B cell (primary cell): Measurements from ENCODE around the gene RASSF8. TPM values are rescaled to one million over a fixed set of nuclear protein-coding genes. Genes with fewer than 3 reads are reported as not detected.

Experiments
- ATAC-seq: fragments of 200-7000 bp; cut with Tn5 transposase; one replicate; pipeline ENCODE4 v1.10.0; 2021; ENCODE audit warnings: low read depth, mild to moderate bottlenecking, moderate number of reproducible peaks, moderate library complexity
- CTCF ChIA-PET: fragments of 350-600 bp; sonication (Branson Sonifier 250); formaldehyde crosslinking; loops from one replicate; lab custom pipeline; 2021; ENCODE audit warnings: antibody characterized with exemption, inconsistent platforms; lab: Charles Lee
- POLR2A ChIA-PET: fragments of 350-600 bp; sonication (Branson Sonifier 250); formaldehyde crosslinking; loops from one replicate; lab custom pipeline; 2021; ENCODE audit warnings: antibody characterized with exemption; lab: Charles Lee
- DNase-seq: peaks from one replicate; pipeline ENCODE4 v3.0.0; 2013
- H2AFZ ChIP-seq: 2 replicates; pipeline ENCODE4 v1.6.1; 2012; ENCODE audit warnings: mild to moderate bottlenecking, low read depth, low read length; ENCODE audit not compliant: insufficient read depth, poor library complexity, severe bottlenecking
- H3K27ac ChIP-seq, 2 donors: 1 replicate in 1 of 2; 2 replicates in 1 of 2; pipeline ENCODE4 v1.5.1; 2012 to 2013; ENCODE audit warnings: low read length in 2 of 2, mild to moderate bottlenecking in 2 of 2, moderate library complexity in 1 of 2
- H3K27me3 ChIP-seq, 4 experiments: fragments of 200-600 bp in 1 of 4; sonication (generic) in 1 of 4; replicated peaks in 1 of 4; 1 replicate in 2 of 4; 2 replicates in 2 of 4; pipeline versions ENCODE4 v1.6.1 to v1.7.0; 2013 to 2016; ENCODE audit warnings: low read length in 3 of 4, mild to moderate bottlenecking in 2 of 4, mixed read lengths in 1 of 4, moderate library complexity in 1 of 4; ENCODE audit not compliant: insufficient read depth in 4 of 4, control insufficient read depth in 3 of 4; ENCODE audit errors: control extremely low read depth in 1 of 4
- H3K36me3 ChIP-seq, 2 experiments: replicated peaks in 1 of 2; 1 replicate in 1 of 2; 2 replicates in 1 of 2; pipeline versions ENCODE4 v1.6.1 to v1.7.1; 2013; ENCODE audit warnings: low read length in 1 of 2; ENCODE audit not compliant: insufficient read depth in 2 of 2, control insufficient read depth in 1 of 2; ENCODE audit errors: control extremely low read depth in 1 of 2, extremely low read depth in 1 of 2
- H3K4me1 ChIP-seq, 2 donors: fragments of 200-600 bp in 1 of 2; sonication (generic) in 1 of 2; 1 replicate in 1 of 2; 2 replicates in 1 of 2; pipeline versions ENCODE4 v1.5.1 to v1.6.1; 2013 to 2017; ENCODE audit warnings: low read length in 2 of 2; ENCODE audit not compliant: control insufficient read depth in 2 of 2, insufficient read depth in 2 of 2
- H3K4me2 ChIP-seq: replicated peaks from 2 replicates; pipeline ENCODE3; 2012; ENCODE audit warnings: mild to moderate bottlenecking, low read depth, low read length; ENCODE audit not compliant: poor library complexity, severe bottlenecking
- H3K4me3 ChIP-seq, 5 experiments: fragments of 200-600 bp in 1 of 5; sonication (generic) in 1 of 5; 1 replicate in 3 of 5; 2 replicates in 2 of 5; pipeline versions ENCODE4 v1.5.1 to v1.7.0; 2011 to 2016; ENCODE audit warnings: low read length in 4 of 5, mild to moderate bottlenecking in 4 of 5, low read depth in 2 of 5, control low read depth in 1 of 5, moderate library complexity in 1 of 5; ENCODE audit not compliant: insufficient read depth in 1 of 5; ENCODE audit errors: control extremely low read depth in 1 of 5, extremely low read depth in 1 of 5
- H3K79me2 ChIP-seq: fragments of 200-600 bp; sonication (generic); one replicate; pipeline ENCODE4 v1.6.0; 2016; ENCODE audit warnings: low read length; ENCODE audit not compliant: control insufficient read depth, insufficient read depth
- H3K9ac ChIP-seq: fragments of 200-600 bp; sonication (generic); 2 replicates; pipeline ENCODE4 v1.6.1; 2017; ENCODE audit warnings: mild to moderate bottlenecking, low read length, moderate library complexity
- H3K9me3 ChIP-seq, 3 donors: one replicate each; pipeline versions ENCODE4 v1.6.1 to v1.7.1; 2013; ENCODE audit warnings: low read length in 2 of 3; ENCODE audit not compliant: control insufficient read depth in 2 of 3, insufficient read depth in 1 of 3; ENCODE audit errors: control extremely low read depth in 1 of 3
- H4K20me1 ChIP-seq: 2 replicates; pipeline ENCODE4 v1.6.0; 2012; ENCODE audit warnings: mild to moderate bottlenecking, low read length; ENCODE audit not compliant: insufficient read depth, control insufficient read depth, poor library complexity, severe bottlenecking
- H3K27ac Mint-ChIP-seq: one replicate; pipeline ENCODE4 v1.8.0; 2021; ENCODE audit warnings: mixed read lengths
- H3K27me3 Mint-ChIP-seq: one replicate; pipeline ENCODE4 v1.8.0; 2021; ENCODE audit warnings: mixed read lengths
- H3K4me1 Mint-ChIP-seq: one replicate; pipeline ENCODE4 v1.8.0; 2021; ENCODE audit warnings: mixed read lengths
- H3K4me3 Mint-ChIP-seq: one replicate; pipeline ENCODE4 v1.8.0; 2021; ENCODE audit warnings: mixed read lengths
- H3K9me3 Mint-ChIP-seq: one replicate; pipeline ENCODE4 v1.8.0; 2022; ENCODE audit warnings: mixed read lengths; ENCODE audit not compliant: insufficient read depth
- EZH2 ChIP-seq: IDR thresholded peaks from 2 replicates; pipeline ENCODE4 v1.6.1; 2012; ENCODE audit warnings: borderline replicate concordance, low read depth, mild to moderate bottlenecking, moderate library complexity, low read length; ENCODE audit not compliant: insufficient read depth, poor library complexity, severe bottlenecking
- WGBS: methylation state at CpG from one replicate; pipeline ENCODE4 v1.1.5; 2013; ENCODE audit warnings: missing lambda C conversion rate; ENCODE audit not compliant: insufficient coverage; 5-methylcytosine and 5-hydroxymethylcytosine counted together
- intact Hi-C: fragments of 100-400 bp; cut with micrococcal nuclease; formaldehyde crosslinking; loops from one replicate; pipeline ENCODE4 v1.10.0; 2022
- polyA plus RNA-seq: library from polyadenylated mRNA; depleted of rRNA; stranded (reverse); fragments of >200 nt; gene quantifications from 2 replicates; pipeline ENCODE4 v1.2.3, GENCODE V29; 2012
- total RNA-seq, 2 donors: library from RNA; stranded (reverse); fragments of 120-200 nt in 1 of 2; gene quantifications; 1 replicate in 1 of 2; 2 replicates in 1 of 2; pipeline versions ENCODE4 v1.2.3 to v1.2.4, GENCODE V29; 2013 to 2022
- TF ChIP-seq, protein P1 (sequence below): fragments of 200-600 bp; IDR thresholded peaks from one replicate; pipeline ENCODE4 v1.8.0; 2022; ENCODE audit warnings: antibody characterized with exemption, mild to moderate bottlenecking

Gene RASSF8
- total and polyA plus RNA-seq, 2 donors (not counting 1 experiment from before 2014, with no cell fraction given) = 0.01 to 0.49 TPM

DNA sequence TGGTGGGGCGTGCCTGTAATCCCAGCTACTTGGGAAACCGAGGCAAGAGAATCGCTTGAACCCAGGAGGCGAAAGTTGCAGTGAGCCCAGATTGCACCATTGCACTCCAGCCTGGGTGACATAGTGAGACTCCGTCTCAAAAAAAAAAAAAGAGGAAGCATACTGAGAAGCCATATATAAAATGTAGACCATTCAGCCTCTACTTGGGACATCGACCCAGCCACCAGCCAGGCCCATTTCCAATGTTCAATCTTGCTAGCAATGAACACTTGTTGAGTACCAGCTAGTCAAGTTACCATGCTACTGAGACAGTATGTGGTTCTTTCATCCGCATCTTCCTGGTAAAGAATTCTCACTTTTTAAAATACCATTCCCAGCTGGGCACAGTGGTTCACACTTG lies 33.4 kb upstream of the RASSF8 start:
- Histone ChIP-seq H3K36me3 (no peaks in the 10 kb centered on the region), H3K4me2 (no peak overlapping the region), H3K9me3 (no peaks in the 10 kb centered on the region), H2AFZ (no peak overlapping the region), H3K4me3 (no peak overlapping the region), H4K20me1 (no peaks in the 10 kb centered on the region), H3K27me3 (no peaks in the 10 kb centered on the region), H3K79me2 (no peaks in the 10 kb centered on the region), H3K27ac (no peak overlapping the region), H3K4me1 (no peaks in the 10 kb centered on the region), H3K9ac (no peak overlapping the region)
- CTCF ChIA-PET = no interaction called here
- intact Hi-C loops = no loop called here
- TF ChIP-seq, protein P1, sequence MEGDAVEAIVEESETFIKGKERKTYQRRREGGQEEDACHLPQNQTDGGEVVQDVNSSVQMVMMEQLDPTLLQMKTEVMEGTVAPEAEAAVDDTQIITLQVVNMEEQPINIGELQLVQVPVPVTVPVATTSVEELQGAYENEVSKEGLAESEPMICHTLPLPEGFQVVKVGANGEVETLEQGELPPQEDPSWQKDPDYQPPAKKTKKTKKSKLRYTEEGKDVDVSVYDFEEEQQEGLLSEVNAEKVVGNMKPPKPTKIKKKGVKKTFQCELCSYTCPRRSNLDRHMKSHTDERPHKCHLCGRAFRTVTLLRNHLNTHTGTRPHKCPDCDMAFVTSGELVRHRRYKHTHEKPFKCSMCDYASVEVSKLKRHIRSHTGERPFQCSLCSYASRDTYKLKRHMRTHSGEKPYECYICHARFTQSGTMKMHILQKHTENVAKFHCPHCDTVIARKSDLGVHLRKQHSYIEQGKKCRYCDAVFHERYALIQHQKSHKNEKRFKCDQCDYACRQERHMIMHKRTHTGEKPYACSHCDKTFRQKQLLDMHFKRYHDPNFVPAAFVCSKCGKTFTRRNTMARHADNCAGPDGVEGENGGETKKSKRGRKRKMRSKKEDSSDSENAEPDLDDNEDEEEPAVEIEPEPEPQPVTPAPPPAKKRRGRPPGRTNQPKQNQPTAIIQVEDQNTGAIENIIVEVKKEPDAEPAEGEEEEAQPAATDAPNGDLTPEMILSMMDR = no peak
- no peak for TF ChIP-seq EZH2
- Mint-ChIP-seq H3K4me1 (no peaks in the 10 kb centered on the region), H3K27ac (no peak overlapping the region), H3K9me3 (peaks cover 3% of the 10 kb centered on the region), H3K4me3 (no peak overlapping the region), H3K27me3 (peaks cover 3% of the 10 kb centered on the region)
- ATAC-seq (no peak), DNase-seq (no peak)
- POLR2A ChIA-PET = no interaction called here
- WGBS = 84% methylated on average over 6 of the region's 7 CpGs

DNA sequence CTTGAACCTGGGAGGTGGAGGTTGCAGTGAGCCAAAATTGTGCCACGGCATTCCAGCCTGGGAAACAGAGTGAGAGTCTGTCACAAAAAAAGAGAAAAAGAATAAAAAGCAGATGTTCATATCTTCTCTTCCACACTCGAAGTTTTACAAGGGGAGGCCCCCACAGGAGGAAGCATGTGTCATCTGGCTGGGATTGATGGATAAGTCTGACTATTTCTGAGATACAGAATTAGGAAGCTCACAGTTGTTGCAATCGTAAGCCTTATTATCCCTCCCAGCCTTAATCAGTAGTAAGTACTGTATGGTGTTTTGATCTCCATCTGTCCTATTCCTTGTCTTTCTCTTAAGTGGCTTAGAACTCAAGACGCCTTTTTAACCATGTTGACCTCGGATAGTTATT lies 31.9 kb upstream of the RASSF8 start:
- ATAC-seq = no peak
- no peak overlapping the region for H3K27ac Mint-ChIP-seq
- H3K27me3 Mint-ChIP-seq = peaks cover 10% of the 10 kb centered on the region
- H3K79me2 ChIP-seq = no peaks in the 10 kb centered on the region
- H3K27me3 ChIP-seq = no peaks in the 10 kb centered on the region
- H4K20me1 ChIP-seq = no peaks in the 10 kb centered on the region
- H3K4me2 ChIP-seq = no peak overlapping the region
- no peaks in the 10 kb centered on the region for H3K4me1 ChIP-seq
- no peak overlapping the region for H2AFZ ChIP-seq
- H3K4me3 ChIP-seq = no peak overlapping the region
- no peak overlapping the region for H3K4me3 Mint-ChIP-seq
- intact Hi-C loops = no loop called here
- TF ChIP-seq, protein P1 = no peak
- no peak for TF ChIP-seq EZH2
- ChIA-PET CTCF (no interaction called here), POLR2A (no interaction called here)
- no peak overlapping the region for H3K9ac ChIP-seq
- H3K27ac ChIP-seq = no peak overlapping the region
- no CpG with 5 or more reads among the region's 5 CpGs for WGBS
- no peaks in the 10 kb centered on the region for H3K9me3 ChIP-seq
- peaks cover 3% of the 10 kb centered on the region for H3K9me3 Mint-ChIP-seq
- H3K36me3 ChIP-seq = no peaks in the 10 kb centered on the region
- no peaks in the 10 kb centered on the region for H3K4me1 Mint-ChIP-seq
- DNase-seq = no peak
